ENCODE measurements around the gene TP53TG5.

GRCh38 chr20:45341579-45341938, 36.6 kb downstream of the TP53TG5 start:
- TF ChIP-seq CTCF (IDR thresholded peaks at IDR 0.05; ENCODE audit: low read depth, low read length, poor library complexity, severe bottlenecking), result no peak
- no peak for TF ChIP-seq EZH2phosphoT487 (IDR thresholded peaks at IDR 0.05; ENCODE audit: borderline replicate concordance, low read length)

Measured in DOHH2 (cell line).